DND-41 (cell line): ENCODE data around the gene NXPH4.
A peak's percentile ranks its signal among the peaks of the same experiment; 100 is the strongest.

Experiments
- ATAC-seq: fragments of 200-7000 bp; cut with Tn5 transposase; 3 replicates; pipeline ENCODE4 v1.9.1; 2021; ENCODE audit warnings: low read depth; ENCODE audit not compliant: insufficient read depth
- DNase-seq: peaks from one replicate; pipeline ENCODE4 v3.0.0-alpha.2; 2020
- H2AFZ ChIP-seq: 2 replicates; pipeline ENCODE4 v1.6.0; 2012; ENCODE audit warnings: low read depth, low read length
- H3K27ac ChIP-seq: 2 replicates; pipeline ENCODE4 v1.5.1; 2012; ENCODE audit warnings: low read length, inconsistent platforms
- H3K27me3 ChIP-seq: fragments of 200-600 bp; sonication (generic); 2 replicates; pipeline ENCODE4 v1.6.0; 2012; ENCODE audit warnings: low read length, mild to moderate bottlenecking, inconsistent platforms; ENCODE audit not compliant: insufficient read depth, poor library complexity
- H3K36me3 ChIP-seq: 2 replicates; pipeline ENCODE4 v1.5.1; 2012; ENCODE audit warnings: low read length, inconsistent platforms; ENCODE audit not compliant: insufficient read depth
- H3K4me1 ChIP-seq: 2 replicates; pipeline ENCODE4 v1.5.1; 2012; ENCODE audit warnings: mild to moderate bottlenecking, low read length; ENCODE audit not compliant: insufficient read depth
- H3K4me2 ChIP-seq: 2 replicates; pipeline ENCODE4 v1.6.0; 2012; ENCODE audit warnings: mild to moderate bottlenecking, moderate library complexity, low read length, inconsistent platforms; ENCODE audit not compliant: insufficient read depth
- H3K4me3 ChIP-seq, 2 experiments: fragments of 200-600 bp in 1 of 2; shearing (Covaris generic) in 1 of 2; 2 replicates each; pipeline ENCODE4 v1.5.1; 2012 to 2016; ENCODE audit warnings: inconsistent platforms in 2 of 2, low read length in 2 of 2, mild to moderate bottlenecking in 2 of 2, low read depth in 1 of 2, moderate library complexity in 1 of 2
- H3K79me2 ChIP-seq: 2 replicates; pipeline ENCODE4 v1.6.0; 2012; ENCODE audit warnings: low read length, inconsistent platforms; ENCODE audit not compliant: insufficient read depth
- H3K9ac ChIP-seq: 2 replicates; pipeline ENCODE4 v1.6.0; 2012; ENCODE audit warnings: low read depth, mild to moderate bottlenecking, inconsistent platforms, low read length, moderate library complexity
- H3K9me3 ChIP-seq: 2 replicates; pipeline ENCODE4 v1.5.1; 2012; ENCODE audit warnings: low read length, moderate library complexity, mild to moderate bottlenecking, inconsistent platforms; ENCODE audit not compliant: insufficient read depth, severe bottlenecking
- H4K20me1 ChIP-seq: 2 replicates; pipeline ENCODE4 v1.6.0; 2012; ENCODE audit warnings: low read length; ENCODE audit not compliant: insufficient read depth
- CTCF ChIP-seq: IDR thresholded peaks from 2 replicates; pipeline ENCODE4 v1.5.1; 2012; ENCODE audit warnings: borderline replicate concordance, low read length, moderate library complexity, mild to moderate bottlenecking; ENCODE audit not compliant: poor library complexity, severe bottlenecking; ENCODE audit errors: extremely low read depth
- EZH2 ChIP-seq: IDR thresholded peaks from 3 replicates; pipeline ENCODE4 v1.6.1; 2012; ENCODE audit warnings: borderline replicate concordance, low read depth, mild to moderate bottlenecking, moderate library complexity, low read length, inconsistent platforms; ENCODE audit not compliant: severe bottlenecking

The NXPH4 gene

GRCh38 chr12:57229046-57229633 lies 12.5 kb downstream of the NXPH4 start:
- Histone ChIP-seq H3K9ac (peak overlapping the region; percentile 83), H3K4me1 (peaks cover 51% of the 10 kb centered on the region), H3K4me2 (peak overlapping the region; percentile 85), H3K9me3 (no peaks in the 10 kb centered on the region), H3K27ac (peak overlapping the region; percentile 91), H3K4me3 (peak overlapping the region; percentile 52 to 67), H3K36me3 (peaks cover 37% of the 10 kb centered on the region), H4K20me1 (peaks cover 42% of the 10 kb centered on the region), H3K79me2 (peaks cover 35% of the 10 kb centered on the region), H2AFZ (peak overlapping the region; percentile 86), H3K27me3 (no peaks in the 10 kb centered on the region)
- ATAC-seq (peak; percentile 69), DNase-seq (peak; percentile 66)
- no peak for TF ChIP-seq EZH2
- TF ChIP-seq CTCF: no peak

DNA sequence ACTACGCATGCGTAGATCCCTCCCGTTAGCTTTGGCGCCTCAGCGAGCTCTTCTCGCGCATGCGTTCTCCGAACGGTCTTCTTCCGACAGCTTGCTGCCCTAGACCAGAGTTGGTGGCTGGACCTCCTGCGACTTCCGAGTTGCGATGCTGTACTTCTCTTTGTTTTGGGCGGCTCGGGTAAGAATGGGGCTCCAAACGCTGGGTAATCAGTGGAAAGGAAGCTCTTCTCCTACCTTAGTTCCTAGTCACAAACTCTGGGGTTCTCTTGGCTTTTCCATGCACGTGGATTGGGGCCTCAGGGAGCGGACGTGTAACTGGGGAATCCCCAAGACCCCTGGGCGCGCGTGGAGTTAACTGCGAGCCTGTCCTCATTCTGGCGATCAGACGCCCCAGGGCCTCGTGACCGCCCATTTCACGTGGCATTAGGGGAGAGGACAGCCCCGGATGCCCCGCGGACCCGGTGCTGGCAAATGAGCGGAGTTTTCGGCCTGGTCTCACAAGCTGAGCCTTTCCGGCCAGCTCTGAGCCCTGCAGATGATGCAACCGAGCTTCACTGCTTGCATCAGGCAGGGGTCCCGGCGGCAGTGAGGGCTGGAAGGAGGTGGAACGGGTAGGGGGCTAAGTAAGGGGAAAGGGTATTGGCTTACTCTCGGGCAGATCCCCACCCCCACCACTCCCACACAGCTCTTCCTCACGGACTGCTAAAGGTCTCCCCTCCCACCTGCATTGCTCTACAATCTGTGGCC lies 13.2 kb downstream of the NXPH4 start, which contains the start of gene SHMT2:
TSS of gene SHMT2 (plus strand) at position 78 of the 747 bp plus-strand sequence. CDS start at position 146, 68 bp downstream.
- TF ChIP-seq CTCF (no peak), EZH2 (no peak)
- Histone ChIP-seq H3K79me2 (peaks cover 35% of the 10 kb centered on the region), H3K9me3 (no peaks in the 10 kb centered on the region), H2AFZ (peak within 1 kb of the TSS; percentile 86), H4K20me1 (peaks cover 42% of the 10 kb centered on the region), H3K27ac (peak within 1 kb of the TSS; percentile 91), H3K9ac (peak within 1 kb of the TSS; percentile 83), H3K4me3 (peak within 1 kb of the TSS; percentile 52 to 67), H3K36me3 (peaks cover 44% of the 10 kb centered on the region), H3K4me1 (peaks cover 51% of the 10 kb centered on the region), H3K4me2 (peak within 1 kb of the TSS; percentile 85), H3K27me3 (no peaks in the 10 kb centered on the region)
- ATAC-seq (peak; percentile 68), DNase-seq (peak; percentile 95)

DNA sequence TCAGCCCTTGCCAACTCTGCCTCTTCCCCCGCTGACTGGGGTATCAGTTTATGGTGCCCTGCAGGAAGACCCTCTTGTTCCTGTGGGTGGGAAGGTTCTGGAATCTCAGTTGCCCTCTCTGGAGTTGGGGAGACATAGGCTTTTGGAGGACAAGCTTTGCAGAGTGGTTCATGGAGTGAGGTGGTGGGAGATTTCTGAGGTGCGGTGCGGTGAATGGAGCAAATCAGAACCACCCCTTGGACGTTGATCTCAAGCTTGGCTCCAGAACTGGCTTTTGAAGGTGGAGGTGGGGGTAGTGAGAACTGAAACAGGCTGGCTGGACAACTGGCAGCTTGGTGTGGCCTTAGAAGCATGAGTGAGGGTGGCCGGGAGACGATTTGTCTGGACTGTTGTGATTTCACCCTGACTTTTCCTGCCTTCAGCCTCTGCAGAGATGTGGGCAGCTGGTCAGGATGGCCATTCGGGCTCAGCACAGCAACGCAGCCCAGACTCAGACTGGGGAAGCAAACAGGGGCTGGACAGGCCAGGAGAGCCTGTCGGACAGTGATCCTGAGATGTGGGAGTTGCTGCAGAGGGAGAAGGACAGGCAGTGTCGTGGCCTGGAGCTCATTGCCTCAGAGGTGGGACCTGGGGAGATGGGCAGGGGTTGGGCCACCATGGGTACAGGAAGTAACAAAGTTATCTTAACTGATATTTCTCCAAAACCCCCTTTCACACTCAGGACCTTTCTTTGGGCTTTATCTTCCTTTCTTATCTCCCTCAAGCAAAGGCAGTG lies 14.0 kb downstream of the NXPH4 start:
- peaks cover 49% of the 10 kb centered on the region for H3K36me3 ChIP-seq
- no peaks in the 10 kb centered on the region for H3K27me3 ChIP-seq
- H3K4me1 ChIP-seq: peaks cover 49% of the 10 kb centered on the region
- ATAC-seq (no peak), DNase-seq (no peak)
- H3K9me3 ChIP-seq: no peaks in the 10 kb centered on the region
- TF ChIP-seq CTCF: no peak
- no peak for TF ChIP-seq EZH2
- peaks cover 50% of the 10 kb centered on the region for H4K20me1 ChIP-seq
- H2AFZ ChIP-seq: no peak overlapping the region
- peak overlapping the region; percentile 85 for H3K4me2 ChIP-seq
- peak overlapping the region; percentile 83 for H3K9ac ChIP-seq
- peaks cover 35% of the 10 kb centered on the region for H3K79me2 ChIP-seq
- peak overlapping the region; percentile 52 to 67 for H3K4me3 ChIP-seq
- peak overlapping the region; percentile 91 for H3K27ac ChIP-seq
